ENCODE results near the gene CEBPZ.
"Not testable (repeated sequence)": the region's sequence is repeated elsewhere in the genome, so short reads cannot be mapped to it uniquely, and the experiment has no call there.

The CEBPZ gene

GRCh38 chr2:37215250-37215649 lies 16.1 kb downstream of the CEBPZ start:
- no peaks in the 10 kb centered on the region for H3K4me1 ChIP-seq (ENCODE audit: control insufficient read depth, low read depth, low read length)
- H3K4me3 ChIP-seq (ENCODE audit: low read length): no peak overlapping the region
- H3K27me3 ChIP-seq (ENCODE audit: control insufficient read depth, insufficient read depth, low read length): no peaks in the 10 kb centered on the region
- peaks cover 94% of the 10 kb centered on the region for H3K36me3 ChIP-seq (ENCODE audit: control insufficient read depth, low read depth, low read length)
- no peak overlapping the region for H3K9ac ChIP-seq (ENCODE audit: low read length)
- H3K9me3 ChIP-seq (ENCODE audit: control insufficient read depth, low read depth, low read length): no peaks in the 10 kb centered on the region
- peak overlapping the region; percentile 40 for H3K27ac ChIP-seq (ENCODE audit: low read length)

GRCh38 chr2:37211939-37212338 lies 19.5 kb downstream of the CEBPZ start:
- H3K36me3 ChIP-seq (ENCODE audit: control insufficient read depth, low read depth, low read length): peaks cover 100% of the 10 kb centered on the region
- no peaks in the 10 kb centered on the region for H3K4me1 ChIP-seq (ENCODE audit: control insufficient read depth, low read depth, low read length)
- H3K27ac ChIP-seq (ENCODE audit: low read length): no peak overlapping the region
- H3K4me3 ChIP-seq (ENCODE audit: low read length): no peak overlapping the region
- peaks cover 14% of the 10 kb centered on the region for H3K9me3 ChIP-seq (ENCODE audit: control insufficient read depth, low read depth, low read length)
- no peak overlapping the region for H3K9ac ChIP-seq (ENCODE audit: low read length)
- H3K27me3 ChIP-seq (ENCODE audit: control insufficient read depth, insufficient read depth, low read length): no peaks in the 10 kb centered on the region

GRCh38 chr2:37211212-37211611 lies 20.2 kb downstream of the CEBPZ start:
- H3K36me3 ChIP-seq (ENCODE audit: control insufficient read depth, low read depth, low read length): peaks cover 98% of the 10 kb centered on the region
- H3K27ac ChIP-seq (ENCODE audit: low read length): no peak overlapping the region
- H3K9ac ChIP-seq (ENCODE audit: low read length): no peak overlapping the region
- no peaks in the 10 kb centered on the region for H3K27me3 ChIP-seq (ENCODE audit: control insufficient read depth, insufficient read depth, low read length)
- peaks cover 14% of the 10 kb centered on the region for H3K9me3 ChIP-seq (ENCODE audit: control insufficient read depth, low read depth, low read length)
- H3K4me1 ChIP-seq (ENCODE audit: control insufficient read depth, low read depth, low read length): peaks cover under 1% of the 10 kb centered on the region
- no peak overlapping the region for H3K4me3 ChIP-seq (ENCODE audit: low read length)

- H3K9me3 ChIP-seq (ENCODE audit: control insufficient read depth, low read depth, low read length): peaks cover 23% of the 10 kb centered on the region
- peaks cover 19% of the 10 kb centered on the region for H3K4me1 ChIP-seq (ENCODE audit: control insufficient read depth, low read depth, low read length)
- H3K27ac ChIP-seq (ENCODE audit: low read length): peak overlapping the region; percentile 82
- not testable (repeated sequence) for H3K4me3 ChIP-seq (ENCODE audit: low read length); H3K9ac ChIP-seq (ENCODE audit: low read length); H3K27me3 ChIP-seq (ENCODE audit: control insufficient read depth, insufficient read depth, low read length)
- peaks cover 79% of the 10 kb centered on the region for H3K36me3 ChIP-seq (ENCODE audit: control insufficient read depth, low read depth, low read length)
These were observed 24.6 kb downstream of the CEBPZ start for GRCh38 chr2:37206760-37207159.

DNA sequence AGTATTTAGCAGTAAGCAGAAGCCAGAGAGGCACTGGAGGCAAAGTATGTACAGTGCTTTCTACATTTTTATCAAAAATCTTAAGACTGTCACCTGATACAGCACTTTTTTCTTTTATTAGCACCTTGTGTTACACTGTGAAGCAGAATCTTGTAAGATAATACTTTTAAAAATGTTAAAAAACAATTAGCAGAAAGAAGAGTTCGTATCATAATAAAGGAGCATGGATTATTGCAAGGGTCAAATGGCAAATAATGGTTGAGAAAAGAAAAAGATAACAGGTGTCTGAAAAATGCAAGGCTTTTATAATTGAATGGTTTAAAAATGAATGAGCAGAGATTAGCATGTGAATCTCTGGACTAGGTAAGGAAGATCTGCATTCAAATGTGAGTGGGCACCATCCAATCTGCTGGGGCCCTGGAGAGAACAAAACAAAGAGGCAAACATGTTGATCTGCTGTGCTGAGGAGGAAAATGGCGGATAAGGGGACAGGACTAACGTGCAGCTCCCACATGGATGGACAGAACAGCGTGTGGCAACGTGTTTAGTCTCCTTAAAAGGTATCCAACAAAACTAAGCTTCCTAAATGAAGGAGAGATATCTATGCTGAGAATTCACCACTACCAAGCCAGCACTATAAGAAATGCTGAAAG lies 25.6 kb downstream of the CEBPZ start:
- H3K36me3 ChIP-seq (ENCODE audit: control insufficient read depth, low read depth, low read length): peaks cover 79% of the 10 kb centered on the region
- H3K9me3 ChIP-seq (ENCODE audit: control insufficient read depth, low read depth, low read length): peaks cover 23% of the 10 kb centered on the region
- peak overlapping the region; percentile 82 for H3K27ac ChIP-seq (ENCODE audit: low read length)
- H3K9ac ChIP-seq (ENCODE audit: low read length): peak overlapping the region; percentile 71
- H3K4me3 ChIP-seq (ENCODE audit: low read length): peak overlapping the region; percentile 45
- peaks cover 19% of the 10 kb centered on the region for H3K4me1 ChIP-seq (ENCODE audit: control insufficient read depth, low read depth, low read length)
- H3K27me3 ChIP-seq (ENCODE audit: control insufficient read depth, insufficient read depth, low read length): no peaks in the 10 kb centered on the region

DNA sequence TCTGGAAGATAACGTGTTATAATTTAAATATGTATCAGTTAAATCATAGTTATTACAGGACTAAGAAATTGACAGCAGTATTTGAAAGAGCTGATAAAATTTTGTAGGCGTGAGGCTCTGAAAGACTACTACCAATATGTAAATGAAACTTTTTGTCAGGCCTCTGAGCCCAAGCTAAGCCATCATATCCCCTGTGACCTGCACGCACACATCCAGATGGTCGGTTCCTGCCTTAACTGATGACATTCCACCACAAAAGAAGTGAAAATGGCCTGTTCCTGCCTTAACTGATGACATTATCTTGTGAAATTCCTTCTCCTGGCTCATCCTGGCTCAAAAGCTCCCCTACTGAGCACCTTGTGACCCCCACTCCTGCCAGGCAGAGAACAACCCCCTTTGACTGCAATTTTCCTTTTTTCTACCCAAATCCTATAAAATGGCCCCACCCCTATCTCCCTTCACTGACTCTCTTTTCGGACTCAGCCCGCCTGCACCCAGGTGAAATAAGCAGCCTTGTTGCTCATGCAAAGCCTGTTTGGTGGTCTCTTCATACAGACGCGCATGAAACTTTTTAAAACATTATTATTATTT lies 26.2 kb downstream of the CEBPZ start:
- H3K27me3 ChIP-seq (ENCODE audit: control insufficient read depth, insufficient read depth, low read length): not testable (repeated sequence)
- Histone ChIP-seq H3K36me3 (ENCODE audit: control insufficient read depth, low read depth, low read length) (peaks cover 79% of the 10 kb centered on the region), H3K9me3 (ENCODE audit: control insufficient read depth, low read depth, low read length) (peaks cover 23% of the 10 kb centered on the region), H3K4me1 (ENCODE audit: control insufficient read depth, low read depth, low read length) (peaks cover 24% of the 10 kb centered on the region), H3K4me3 (ENCODE audit: low read length) (peak overlapping the region; percentile 45), H3K27ac (ENCODE audit: low read length) (peak overlapping the region; percentile 82), H3K9ac (ENCODE audit: low read length) (peak overlapping the region; percentile 71)

- H3K27me3 ChIP-seq (ENCODE audit: control insufficient read depth, insufficient read depth, low read length): no peaks in the 10 kb centered on the region
- H3K4me3 ChIP-seq (ENCODE audit: low read length): no peak overlapping the region
- no peak overlapping the region for H3K9ac ChIP-seq (ENCODE audit: low read length)
- H3K36me3 ChIP-seq (ENCODE audit: control insufficient read depth, low read depth, low read length): peaks cover 70% of the 10 kb centered on the region
- H3K4me1 ChIP-seq (ENCODE audit: control insufficient read depth, low read depth, low read length): peaks cover 26% of the 10 kb centered on the region
- H3K9me3 ChIP-seq (ENCODE audit: control insufficient read depth, low read depth, low read length): peaks cover 15% of the 10 kb centered on the region
- no peak overlapping the region for H3K27ac ChIP-seq (ENCODE audit: low read length)
These were observed 27.7 kb downstream of the CEBPZ start for GRCh38 chr2:37203708-37204107.

GRCh38 chr2:37201766-37202165 lies 29.6 kb downstream of the CEBPZ start:
- H3K4me3 ChIP-seq (ENCODE audit: low read length): no peak overlapping the region
- H3K27ac ChIP-seq (ENCODE audit: low read length): no peak overlapping the region
- no peak overlapping the region for H3K9ac ChIP-seq (ENCODE audit: low read length)
- peaks cover 50% of the 10 kb centered on the region for H3K36me3 ChIP-seq (ENCODE audit: control insufficient read depth, low read depth, low read length)
- H3K4me1 ChIP-seq (ENCODE audit: control insufficient read depth, low read depth, low read length): peaks cover 31% of the 10 kb centered on the region
- H3K9me3 ChIP-seq (ENCODE audit: control insufficient read depth, low read depth, low read length): peaks cover 9% of the 10 kb centered on the region
- H3K27me3 ChIP-seq (ENCODE audit: control insufficient read depth, insufficient read depth, low read length): no peaks in the 10 kb centered on the region

DNA sequence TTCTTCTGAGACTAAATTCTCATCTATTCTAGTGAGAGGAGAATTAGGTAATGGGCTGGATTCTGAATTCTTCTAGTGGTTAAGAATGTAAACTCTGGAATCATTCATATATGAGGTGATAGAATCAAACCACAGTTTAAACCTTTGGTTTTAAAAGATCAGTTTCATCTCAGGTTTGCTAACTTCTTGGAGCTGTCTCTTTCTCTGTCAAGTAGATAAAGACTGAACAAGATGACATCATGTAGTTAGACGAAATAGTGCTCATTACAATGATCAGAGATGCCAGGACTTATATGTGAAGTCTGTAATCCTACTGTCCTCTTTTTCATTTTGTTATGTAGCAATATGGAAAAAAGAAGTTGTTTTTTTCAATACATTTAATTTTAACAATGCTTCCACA lies 30.2 kb downstream of the CEBPZ start:
- Histone ChIP-seq H3K4me3 (ENCODE audit: low read length) (no peak overlapping the region), H3K4me1 (ENCODE audit: control insufficient read depth, low read depth, low read length) (peaks cover 31% of the 10 kb centered on the region), H3K27ac (ENCODE audit: low read length) (no peak overlapping the region), H3K9me3 (ENCODE audit: control insufficient read depth, low read depth, low read length) (peaks cover 9% of the 10 kb centered on the region), H3K27me3 (ENCODE audit: control insufficient read depth, insufficient read depth, low read length) (no peaks in the 10 kb centered on the region), H3K9ac (ENCODE audit: low read length) (no peak overlapping the region), H3K36me3 (ENCODE audit: control insufficient read depth, low read depth, low read length) (peaks cover 47% of the 10 kb centered on the region)

DNA sequence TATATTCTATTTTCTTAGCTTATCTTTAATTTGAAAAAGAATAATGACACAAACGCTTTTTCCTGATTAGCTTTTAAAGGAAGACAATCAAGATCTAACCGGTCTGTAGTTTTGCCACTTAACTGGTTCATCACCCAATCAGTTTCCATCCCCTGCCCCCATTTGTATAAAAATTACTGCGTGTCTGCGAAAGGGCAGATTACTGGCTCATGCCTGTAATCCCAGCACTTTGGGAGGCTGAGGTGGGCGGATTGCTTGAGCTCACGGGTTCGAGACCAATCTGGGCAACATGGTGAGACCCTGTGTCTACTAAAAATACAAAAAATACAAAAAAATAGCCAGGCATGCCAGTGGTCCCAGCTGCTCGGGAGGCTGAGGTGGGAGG lies 32.7 kb downstream of the CEBPZ start:
- H3K9me3 ChIP-seq (ENCODE audit: control insufficient read depth, low read depth, low read length): peaks cover 5% of the 10 kb centered on the region
- H3K4me1 ChIP-seq (ENCODE audit: control insufficient read depth, low read depth, low read length): peaks cover 12% of the 10 kb centered on the region
- H3K9ac ChIP-seq (ENCODE audit: low read length): peak overlapping the region; percentile 31
- peaks cover 38% of the 10 kb centered on the region for H3K36me3 ChIP-seq (ENCODE audit: control insufficient read depth, low read depth, low read length)
- no peaks in the 10 kb centered on the region for H3K27me3 ChIP-seq (ENCODE audit: control insufficient read depth, insufficient read depth, low read length)
- no peak overlapping the region for H3K4me3 ChIP-seq (ENCODE audit: low read length)
- H3K27ac ChIP-seq (ENCODE audit: low read length): peak overlapping the region; percentile 81

GRCh38 chr2:37196320-37197195 lies 34.8 kb downstream of the CEBPZ start, which contains the start of gene CEBPZOS:
CEBPZOS (plus strand) TSS chr2:37196496; CDS start chr2:37199705, 3,209 bp downstream.
- Histone ChIP-seq H3K9me3 (ENCODE audit: control insufficient read depth, low read depth, low read length) (no peaks in the 10 kb centered on the region), H3K4me3 (ENCODE audit: low read length) (peak within 1 kb of the TSS; percentile 65), H3K9ac (ENCODE audit: low read length) (peak within 1 kb of the TSS; percentile 46), H3K36me3 (ENCODE audit: control insufficient read depth, low read depth, low read length) (peaks cover 19% of the 10 kb centered on the region), H3K27ac (ENCODE audit: low read length) (no peak within 1 kb of the TSS), H3K27me3 (ENCODE audit: control insufficient read depth, insufficient read depth, low read length) (no peaks in the 10 kb centered on the region), H3K4me1 (ENCODE audit: control insufficient read depth, low read depth, low read length) (peaks cover 24% of the 10 kb centered on the region)

Data from iPS-18a (cell line).